ENCODE measurements around the gene GTF2H1. TPM values are rescaled to one million over a fixed set of nuclear protein-coding genes. Genes with fewer than 3 reads are reported as not detected.

GTF2H1 gene
- total and polyA plus RNA-seq, 2 donors (not counting 1 experiment from before 2014, with no cell fraction given) = 43.7 to 71.9 TPM

GRCh38 chr11:18361154-18361553, 38.8 kb downstream of the GTF2H1 start:
- Mint-ChIP-seq H3K9me3 (ENCODE audit: insufficient read depth) (no peaks in the 10 kb centered on the region), H3K4me1 (no peaks in the 10 kb centered on the region), H3K27me3 (no peaks in the 10 kb centered on the region), H3K4me3 (no peak overlapping the region), H3K27ac (no peak overlapping the region)
- H3K79me2 ChIP-seq (ENCODE audit: control insufficient read depth, insufficient read depth, low read length) = no peaks in the 10 kb centered on the region
- peaks cover 15 to 80% of the 10 kb centered on the region in 2 experiments for H3K36me3 ChIP-seq (replicated peaks in 1 of 2; ENCODE audit: control extremely low read depth in 1 of 2, control insufficient read depth in 1 of 2, extremely low read depth in 1 of 2, insufficient read depth in 2 of 2, low read length in 1 of 2)
- POLR2A ChIA-PET = no interaction called here
- no peaks in the 10 kb centered on the region for H3K9me3 ChIP-seq (ENCODE audit: control extremely low read depth in 1 of 3, control insufficient read depth in 2 of 3, insufficient read depth in 1 of 3, low read length in 2 of 3)
- no peak for DNase-seq
- no peak overlapping the region for H3K4me2 ChIP-seq (replicated peaks; ENCODE audit: low read depth, low read length, poor library complexity, severe bottlenecking)
- 100% methylated on average over 4 of the region's 5 CpGs for WGBS (ENCODE audit: insufficient coverage)
- TF ChIP-seq EZH2 (IDR thresholded peaks at IDR 0.05; ENCODE audit: borderline replicate concordance, insufficient read depth, low read depth, low read length, poor library complexity, severe bottlenecking) (no peak), CTCF (IDR thresholded peaks at IDR 0.05) (no peak)
- intact Hi-C loops (cut with micrococcal nuclease) = no loop called here
- H3K27ac ChIP-seq (ENCODE audit: low read length in 2 of 2) = no peak overlapping the region
- CTCF ChIA-PET = no interaction called here
- no peak for ATAC-seq (ENCODE audit: low read depth)
- no peak overlapping the region for H3K9ac ChIP-seq (ENCODE audit: low read length)
- H3K27me3 ChIP-seq (replicated peaks in 1 of 4; ENCODE audit: control extremely low read depth in 1 of 4, control insufficient read depth in 3 of 4, insufficient read depth in 4 of 4, low read length in 3 of 4) = no peaks in the 10 kb centered on the region
- H2AFZ ChIP-seq (ENCODE audit: insufficient read depth, low read depth, low read length, poor library complexity, severe bottlenecking) = no peak overlapping the region
- H4K20me1 ChIP-seq (ENCODE audit: control insufficient read depth, insufficient read depth, low read length, poor library complexity, severe bottlenecking) = no peaks in the 10 kb centered on the region
- H3K4me3 ChIP-seq (ENCODE audit: control extremely low read depth in 1 of 5, extremely low read depth in 1 of 5, insufficient read depth in 1 of 5, low read depth in 2 of 5, low read length in 4 of 5) = no peak overlapping the region
- H3K4me1 ChIP-seq (ENCODE audit: control insufficient read depth in 2 of 2, insufficient read depth in 2 of 2, low read length in 2 of 2) = no peaks in the 10 kb centered on the region

GRCh38 chr11:18364495-18365073, 42.2 kb downstream of the GTF2H1 start:
- WGBS (ENCODE audit: insufficient coverage) = 100% methylated on average over 2 of the region's 4 CpGs
- Histone ChIP-seq H3K36me3 (replicated peaks in 1 of 2; ENCODE audit: control extremely low read depth in 1 of 2, control insufficient read depth in 1 of 2, extremely low read depth in 1 of 2, insufficient read depth in 2 of 2, low read length in 1 of 2) (peaks cover 12 to 66% of the 10 kb centered on the region in 2 experiments), H2AFZ (ENCODE audit: insufficient read depth, low read depth, low read length, poor library complexity, severe bottlenecking) (no peak overlapping the region), H3K4me2 (replicated peaks; ENCODE audit: low read depth, low read length, poor library complexity, severe bottlenecking) (no peak overlapping the region), H3K4me3 (ENCODE audit: control extremely low read depth in 1 of 5, extremely low read depth in 1 of 5, insufficient read depth in 1 of 5, low read depth in 2 of 5, low read length in 4 of 5) (no peak overlapping the region), H3K9me3 (ENCODE audit: control extremely low read depth in 1 of 3, control insufficient read depth in 2 of 3, insufficient read depth in 1 of 3, low read length in 2 of 3) (no peaks in the 10 kb centered on the region), H4K20me1 (ENCODE audit: control insufficient read depth, insufficient read depth, low read length, poor library complexity, severe bottlenecking) (no peaks in the 10 kb centered on the region), H3K79me2 (ENCODE audit: control insufficient read depth, insufficient read depth, low read length) (no peaks in the 10 kb centered on the region), H3K4me1 (ENCODE audit: control insufficient read depth in 2 of 2, insufficient read depth in 2 of 2, low read length in 2 of 2) (no peaks in the 10 kb centered on the region), H3K27ac (ENCODE audit: low read length in 2 of 2) (no peak overlapping the region), H3K9ac (ENCODE audit: low read length) (no peak overlapping the region), H3K27me3 (replicated peaks in 1 of 4; ENCODE audit: control extremely low read depth in 1 of 4, control insufficient read depth in 3 of 4, insufficient read depth in 4 of 4, low read length in 3 of 4) (no peaks in the 10 kb centered on the region)
- Mint-ChIP-seq H3K4me1 (no peaks in the 10 kb centered on the region), H3K9me3 (ENCODE audit: insufficient read depth) (no peaks in the 10 kb centered on the region), H3K4me3 (no peak overlapping the region), H3K27me3 (no peaks in the 10 kb centered on the region), H3K27ac (no peak overlapping the region)
- DNase-seq (no peak), ATAC-seq (ENCODE audit: low read depth) (no peak)
- ChIA-PET POLR2A (no interaction called here), CTCF (interaction anchor here (0.6 kb wide), 1 partner anchor 61 kb away, joined by 4 read pairs; no protein-coding TSS in a partner anchor)
- TF ChIP-seq EZH2 (IDR thresholded peaks at IDR 0.05; ENCODE audit: borderline replicate concordance, insufficient read depth, low read depth, low read length, poor library complexity, severe bottlenecking) (no peak), CTCF (IDR thresholded peaks at IDR 0.05) (no peak)
- intact Hi-C loops (cut with micrococcal nuclease) = no loop called here
